Natural killer cell treated with Interleukin-12 subunit alpha and Interleukin-12 subunit beta and Interleukin-15 and Interleukin-18, amount 100 ng/mL, for 72 hours (primary cell): ENCODE data around the gene C4orf54. TPM values are rescaled to one million over a fixed set of nuclear protein-coding genes. Genes with fewer than 3 reads are reported as not detected.

Experiments used
- ATAC-seq, 2 donors: fragments of 150-1000 bp; cut with Tn5 transposase in 1 of 2; sonication (Bioruptor Pico), chemical (Tn5 transposase) in 1 of 2; 2 replicates each; pipeline ENCODE4 v1.10.0; 2021
- DNase-seq: peaks from one replicate; pipeline ENCODE4 v3.0.0; 2022; ENCODE audit warnings: low spot score
- H3K27ac Mint-ChIP-seq, 2 donors: 1 replicate in 1 of 2; 2 replicates in 1 of 2; pipeline ENCODE4 v1.8.0; 2022; ENCODE audit warnings: mixed read lengths in 2 of 2, mild to moderate bottlenecking in 1 of 2, moderate library complexity in 1 of 2
- H3K27me3 Mint-ChIP-seq, 2 donors: 1 replicate in 1 of 2; 2 replicates in 1 of 2; pipeline ENCODE4 v1.8.0; 2022; ENCODE audit warnings: mixed read lengths in 2 of 2
- H3K36me3 Mint-ChIP-seq: one replicate; pipeline ENCODE4 v1.8.0; 2022; ENCODE audit warnings: mixed read lengths
- H3K4me1 Mint-ChIP-seq, 2 donors: 1 replicate in 1 of 2; 2 replicates in 1 of 2; pipeline ENCODE4 v1.8.0; 2022; ENCODE audit warnings: low read depth in 2 of 2, mixed read lengths in 2 of 2, mild to moderate bottlenecking in 1 of 2
- H3K4me3 Mint-ChIP-seq: one replicate; pipeline ENCODE4 v1.8.0; 2022; ENCODE audit warnings: mixed read lengths
- H3K9me3 Mint-ChIP-seq: 2 replicates; pipeline ENCODE4 v1.8.0; 2022; ENCODE audit warnings: mixed read lengths
- total RNA-seq, 2 donors: library from RNA; stranded (reverse); gene quantifications; one replicate each; pipeline ENCODE4 v1.2.3, GENCODE V29; 2022

Gene C4orf54
- total RNA-seq, 2 donors from 2014 or later, result not detected

GRCh38 chr4:99668472-99668871, 10.8 kb upstream of the C4orf54 start:
- DNase-seq (no peak), ATAC-seq (no peak)
- Mint-ChIP-seq H3K36me3 (peaks cover 19% of the 10 kb centered on the region), H3K27ac (no peak overlapping the region), H3K4me1 (no peaks in the 10 kb centered on the region), H3K27me3 (peaks cover 4 to 21% of the 10 kb centered on the region in 2 donors), H3K9me3 (peaks cover 19% of the 10 kb centered on the region), H3K4me3 (no peak overlapping the region)

GRCh38 chr4:99665983-99666382, 8.4 kb upstream of the C4orf54 start:
- no peaks in the 10 kb centered on the region for H3K36me3 Mint-ChIP-seq
- H3K9me3 Mint-ChIP-seq, result peaks cover 4% of the 10 kb centered on the region
- H3K27me3 Mint-ChIP-seq, result peaks cover 6 to 27% of the 10 kb centered on the region in 2 donors
- no peak overlapping the region for H3K4me3 Mint-ChIP-seq
- DNase-seq (no peak), ATAC-seq (no peak)
- H3K27ac Mint-ChIP-seq, result no peak overlapping the region
- no peaks in the 10 kb centered on the region for H3K4me1 Mint-ChIP-seq

GRCh38 chr4:99664716-99665115, 7.1 kb upstream of the C4orf54 start:
- Mint-ChIP-seq H3K27me3 (peaks cover 6 to 21% of the 10 kb centered on the region in 2 donors), H3K36me3 (no peaks in the 10 kb centered on the region), H3K4me3 (no peak overlapping the region), H3K27ac (no peak overlapping the region), H3K4me1 (no peaks in the 10 kb centered on the region), H3K9me3 (no peaks in the 10 kb centered on the region)
- ATAC-seq, result no peak
- no peak for DNase-seq

GRCh38 chr4:99661907-99662306, 4.3 kb upstream of the C4orf54 start:
- ATAC-seq (no peak), DNase-seq (no peak)
- Mint-ChIP-seq H3K4me1 (no peaks in the 10 kb centered on the region), H3K9me3 (no peaks in the 10 kb centered on the region), H3K4me3 (no peak overlapping the region), H3K36me3 (no peaks in the 10 kb centered on the region), H3K27me3 (peaks cover 6 to 21% of the 10 kb centered on the region in 2 donors), H3K27ac (no peak overlapping the region)

GRCh38 chr4:99658666-99659065, 1.0 kb upstream of the C4orf54 start:
- Mint-ChIP-seq H3K9me3 (no peaks in the 10 kb centered on the region), H3K4me1 (no peaks in the 10 kb centered on the region), H3K27me3 (peaks cover 7 to 16% of the 10 kb centered on the region in 2 donors)

GRCh38 chr4:99655308-99656081, 2.1 kb downstream of the C4orf54 start:
- DNase-seq (no peak), ATAC-seq (no peak)
- H3K4me3 Mint-ChIP-seq, result no peak overlapping the region
- H3K27me3 Mint-ChIP-seq, result peaks cover 0 to 3% of the 10 kb centered on the region in 2 donors
- H3K9me3 Mint-ChIP-seq, result no peaks in the 10 kb centered on the region
- H3K4me1 Mint-ChIP-seq, result no peaks in the 10 kb centered on the region
- H3K27ac Mint-ChIP-seq, result no peak overlapping the region
- H3K36me3 Mint-ChIP-seq, result no peaks in the 10 kb centered on the region

More at GRCh38 chr4:99658666-99659065, 1.0 kb upstream of the C4orf54 start:
- H3K36me3 Mint-ChIP-seq, result no peaks in the 10 kb centered on the region
- no peak for DNase-seq
- ATAC-seq, result no peak
- no peak overlapping the region for H3K27ac Mint-ChIP-seq
- H3K4me3 Mint-ChIP-seq, result no peak overlapping the region

GRCh38 chr4:99654361-99654761, 3.3 kb downstream of the C4orf54 start:
- no peaks in the 10 kb centered on the region for H3K9me3 Mint-ChIP-seq
- H3K27ac Mint-ChIP-seq, result no peak overlapping the region
- no peak for ATAC-seq
- H3K27me3 Mint-ChIP-seq, result peaks cover 0 to 3% of the 10 kb centered on the region in 2 donors
- DNase-seq, result no peak
- H3K36me3 Mint-ChIP-seq, result no peaks in the 10 kb centered on the region
- H3K4me1 Mint-ChIP-seq, result no peaks in the 10 kb centered on the region
- H3K4me3 Mint-ChIP-seq, result no peak overlapping the region

GRCh38 chr4:99653916-99654315, 3.7 kb downstream of the C4orf54 start:
- ATAC-seq, result no peak
- no peaks in the 10 kb centered on the region for H3K4me1 Mint-ChIP-seq
- H3K4me3 Mint-ChIP-seq, result no peak overlapping the region
- no peak for DNase-seq
- H3K27ac Mint-ChIP-seq, result no peak overlapping the region
- H3K36me3 Mint-ChIP-seq, result no peaks in the 10 kb centered on the region
- no peaks in the 10 kb centered on the region for H3K9me3 Mint-ChIP-seq
- peaks cover 0 to 3% of the 10 kb centered on the region in 2 donors for H3K27me3 Mint-ChIP-seq

GRCh38 chr4:99652596-99653436, 4.8 kb downstream of the C4orf54 start:
- Mint-ChIP-seq H3K27me3 (peaks cover 0 to 3% of the 10 kb centered on the region in 2 donors), H3K27ac (no peak overlapping the region), H3K9me3 (no peaks in the 10 kb centered on the region), H3K4me3 (no peak overlapping the region), H3K4me1 (no peaks in the 10 kb centered on the region), H3K36me3 (no peaks in the 10 kb centered on the region)
- DNase-seq, result no peak
- ATAC-seq, result no peak

- ATAC-seq (no peak), DNase-seq (no peak)
- Mint-ChIP-seq H3K4me1 (no peaks in the 10 kb centered on the region), H3K4me3 (no peak overlapping the region), H3K9me3 (no peaks in the 10 kb centered on the region), H3K27me3 (peaks cover 0 to 3% of the 10 kb centered on the region in 2 donors), H3K27ac (no peak overlapping the region), H3K36me3 (no peaks in the 10 kb centered on the region)
These were observed 5.7 kb downstream of the C4orf54 start for GRCh38 chr4:99651811-99652485.

GRCh38 chr4:99651016-99651769, 6.4 kb downstream of the C4orf54 start:
- DNase-seq (no peak), ATAC-seq (no peak)
- Mint-ChIP-seq H3K9me3 (no peaks in the 10 kb centered on the region), H3K36me3 (no peaks in the 10 kb centered on the region), H3K4me3 (no peak overlapping the region), H3K27ac (no peak overlapping the region), H3K4me1 (no peaks in the 10 kb centered on the region), H3K27me3 (peaks cover 0 to 3% of the 10 kb centered on the region in 2 donors)

- Mint-ChIP-seq H3K36me3 (no peaks in the 10 kb centered on the region), H3K9me3 (no peaks in the 10 kb centered on the region), H3K27ac (no peak overlapping the region), H3K4me1 (no peaks in the 10 kb centered on the region), H3K27me3 (peaks cover 0 to 2% of the 10 kb centered on the region in 2 donors), H3K4me3 (no peak overlapping the region)
- DNase-seq (no peak), ATAC-seq (peak; percentile 3 to 28)
These were observed 7.8 kb downstream of the C4orf54 start for GRCh38 chr4:99649778-99650177.

GRCh38 chr4:99649208-99649607, 8.4 kb downstream of the C4orf54 start:
- H3K9me3 Mint-ChIP-seq, result no peaks in the 10 kb centered on the region
- no peaks in the 10 kb centered on the region for H3K4me1 Mint-ChIP-seq
- no peak overlapping the region for H3K4me3 Mint-ChIP-seq
- ATAC-seq (no peak), DNase-seq (no peak)
- H3K36me3 Mint-ChIP-seq, result no peaks in the 10 kb centered on the region
- no peak overlapping the region for H3K27ac Mint-ChIP-seq
- H3K27me3 Mint-ChIP-seq, result peaks cover under 1 to 4% of the 10 kb centered on the region in 2 donors
